ENCODE results near the gene RTF2. TPM values are rescaled to one million over a fixed set of nuclear protein-coding genes. Genes with fewer than 3 reads are reported as not detected.

Gene RTF2
- polyA plus RNA-seq, 2 of the 4 experiments (the other 2 are of a cell fraction): 102 to 115 TPM

GRCh38 chr20:56566621-56567020 lies 98.2 kb downstream of the RTF2 start (continued):
- TF ChIP-seq REST (IDR thresholded peaks at IDR 0.05) (no peak), RNF2 (IDR thresholded peaks at IDR 0.05; ENCODE audit: borderline replicate concordance, low read depth) (no peak), ESRRA (IDR thresholded peaks at IDR 0.05; ENCODE audit: borderline replicate concordance, low read length) (no peak)

Small RNA genes lying within 50 kb of the gene (small RNA-seq; reads per million reads assigned to genes)
- 0 reads per million in 6 experiments for gene RPL39P

Other genes starting within 250 kb of the RTF2 start
- not detected in 2 replicates for gene MC3R, start 219.9 kb upstream of the RTF2 start, polyA plus RNA-seq (2011; rRNA removed)
- not detected in 3 replicates for gene MC3R, start 219.9 kb upstream of the RTF2 start, polyA plus RNA-seq (2017; fragmentation: RNase III; extraction: RNeasy Plus Mini Kit Qiagen cat#74134 plus additional on column Dnase treatment)
- gene FAM210B, start 109.7 kb upstream of the RTF2 start, polyA plus RNA-seq (2011; rRNA removed): 12.9 and 13.1 TPM in 2 replicates
- 9.1 to 10.8 TPM (median 9.6 TPM) in 3 replicates for gene FAM210B, start 109.7 kb upstream of the RTF2 start, polyA plus RNA-seq (2017; fragmentation: RNase III; extraction: RNeasy Plus Mini Kit Qiagen cat#74134 plus additional on column Dnase treatment)
- gene AURKA, start 76.4 kb upstream of the RTF2 start, polyA plus RNA-seq (2011; rRNA removed): 116 and 123 TPM in 2 replicates
- 107 to 125 TPM (median 117 TPM) in 3 replicates for gene AURKA, start 76.4 kb upstream of the RTF2 start, polyA plus RNA-seq (2017; fragmentation: RNase III; extraction: RNeasy Plus Mini Kit Qiagen cat#74134 plus additional on column Dnase treatment)
- gene CSTF1, start 76.0 kb upstream of the RTF2 start, polyA plus RNA-seq (2011; rRNA removed): 79.9 and 96.3 TPM in 2 replicates
- 37.1 to 40.9 TPM (median 37.6 TPM) in 3 replicates for gene CSTF1, start 76.0 kb upstream of the RTF2 start, polyA plus RNA-seq (2017; fragmentation: RNase III; extraction: RNeasy Plus Mini Kit Qiagen cat#74134 plus additional on column Dnase treatment)
- 0.09 and 0.19 TPM in 2 replicates for gene CASS4, start 56.4 kb upstream of the RTF2 start, polyA plus RNA-seq (2011; rRNA removed)
- gene CASS4, start 56.4 kb upstream of the RTF2 start, polyA plus RNA-seq (2017; fragmentation: RNase III; extraction: RNeasy Plus Mini Kit Qiagen cat#74134 plus additional on column Dnase treatment): 0.03 to 0.09 TPM (median 0.07 TPM) in 3 replicates
- 0.32 and 0.65 TPM in 2 replicates for gene FAM209A, start 56.1 kb downstream of the RTF2 start, polyA plus RNA-seq (2011; rRNA removed)
- 0.12 to 0.22 TPM (median 0.14 TPM) in 3 replicates for gene FAM209A, start 56.1 kb downstream of the RTF2 start, polyA plus RNA-seq (2017; fragmentation: RNase III; extraction: RNeasy Plus Mini Kit Qiagen cat#74134 plus additional on column Dnase treatment)
- 0.78 and 0.97 TPM in 2 replicates for gene FAM209B, start 64.6 kb downstream of the RTF2 start, polyA plus RNA-seq (2011; rRNA removed)
- gene FAM209B, start 64.6 kb downstream of the RTF2 start, polyA plus RNA-seq (2017; fragmentation: RNase III; extraction: RNeasy Plus Mini Kit Qiagen cat#74134 plus additional on column Dnase treatment): 0.20 to 0.70 TPM (median 0.46 TPM) in 3 replicates
- 11.6 and 14.2 TPM in 2 replicates for gene TFAP2C, start 160.7 kb downstream of the RTF2 start, polyA plus RNA-seq (2011; rRNA removed)
- 9.1 to 9.6 TPM (median 9.2 TPM) in 3 replicates for gene TFAP2C, start 160.7 kb downstream of the RTF2 start, polyA plus RNA-seq (2017; fragmentation: RNase III; extraction: RNeasy Plus Mini Kit Qiagen cat#74134 plus additional on column Dnase treatment)

Measured in A549 (cell line).